Measurements from ENCODE around the gene LLGL1.

The LLGL1 gene

GRCh38 chr17:18229771-18230170, 4.3 kb downstream of the LLGL1 start:
- H3K9me3 ChIP-seq (ENCODE audit: control insufficient read depth, insufficient read depth, low read length), result no peaks in the 10 kb centered on the region
- no peaks in the 10 kb centered on the region for H3K27me3 ChIP-seq (ENCODE audit: control insufficient read depth, insufficient read depth, low read length)
- DNase-seq (ENCODE audit: low read depth, low spot score), result no peak
- WGBS (ENCODE audit: insufficient coverage, insufficient read length), result no CpG with 5 or more reads among the region's 7 CpGs
- H3K27ac ChIP-seq (ENCODE audit: low read length), result no peak overlapping the region
- no peak overlapping the region for H3K4me3 ChIP-seq (ENCODE audit: low read length)
- H3K4me1 ChIP-seq (ENCODE audit: control insufficient read depth, insufficient read depth, low read length), result 0 out of 2 replicates have a peak, but pooled peaks cover 1% of the 10 kb centered on the region
- H3K36me3 ChIP-seq (ENCODE audit: control insufficient read depth, insufficient read depth, low read length), result peaks cover 11% of the 10 kb centered on the region

- no peak overlapping the region for H3K4me3 ChIP-seq (ENCODE audit: low read length)
- no CpG with 5 or more reads among the region's 14 CpGs for WGBS (ENCODE audit: insufficient coverage, insufficient read length)
- H3K9me3 ChIP-seq (ENCODE audit: control insufficient read depth, insufficient read depth, low read length), result no peaks in the 10 kb centered on the region
- H3K36me3 ChIP-seq (ENCODE audit: control insufficient read depth, insufficient read depth, low read length), result peaks cover 18% of the 10 kb centered on the region
- no peaks in the 10 kb centered on the region for H3K27me3 ChIP-seq (ENCODE audit: control insufficient read depth, insufficient read depth, low read length)
- H3K27ac ChIP-seq (ENCODE audit: low read length), result no peak overlapping the region
- 0 out of 2 replicates have a peak, but pooled peaks cover 1% of the 10 kb centered on the region for H3K4me1 ChIP-seq (ENCODE audit: control insufficient read depth, insufficient read depth, low read length)
- DNase-seq (ENCODE audit: low read depth, low spot score), result no peak
Measured at GRCh38 chr17:18230288-18231141, 5.1 kb downstream of the LLGL1 start.

GRCh38 chr17:18231164-18231563, 5.7 kb downstream of the LLGL1 start:
- Histone ChIP-seq H3K27ac (ENCODE audit: low read length) (no peak overlapping the region), H3K4me3 (ENCODE audit: low read length) (no peak overlapping the region), H3K9me3 (ENCODE audit: control insufficient read depth, insufficient read depth, low read length) (no peaks in the 10 kb centered on the region), H3K36me3 (ENCODE audit: control insufficient read depth, insufficient read depth, low read length) (peaks cover 23% of the 10 kb centered on the region), H3K27me3 (ENCODE audit: control insufficient read depth, insufficient read depth, low read length) (no peaks in the 10 kb centered on the region), H3K4me1 (ENCODE audit: control insufficient read depth, insufficient read depth, low read length) (0 out of 2 replicates have a peak, but pooled peaks cover 1% of the 10 kb centered on the region)
- DNase-seq (ENCODE audit: low read depth, low spot score), result no peak
- no CpG with 5 or more reads among the region's 9 CpGs for WGBS (ENCODE audit: insufficient coverage, insufficient read length)

GRCh38 chr17:18233803-18234518, 8.5 kb downstream of the LLGL1 start:
- H3K4me3 ChIP-seq (ENCODE audit: low read length), result no peak overlapping the region
- no CpG with 5 or more reads among the region's 22 CpGs for WGBS (ENCODE audit: insufficient coverage, insufficient read length)
- H3K27ac ChIP-seq (ENCODE audit: low read length), result no peak overlapping the region
- H3K4me1 ChIP-seq (ENCODE audit: control insufficient read depth, insufficient read depth, low read length), result 0 out of 2 replicates have a peak, but pooled peaks cover 1% of the 10 kb centered on the region
- H3K27me3 ChIP-seq (ENCODE audit: control insufficient read depth, insufficient read depth, low read length), result no peaks in the 10 kb centered on the region
- DNase-seq (ENCODE audit: low read depth, low spot score), result no peak
- peaks cover 44% of the 10 kb centered on the region for H3K36me3 ChIP-seq (ENCODE audit: control insufficient read depth, insufficient read depth, low read length)
- no peaks in the 10 kb centered on the region for H3K9me3 ChIP-seq (ENCODE audit: control insufficient read depth, insufficient read depth, low read length)

- no CpG with 5 or more reads among the region's 22 CpGs for WGBS (ENCODE audit: insufficient coverage, insufficient read length)
- Histone ChIP-seq H3K4me1 (ENCODE audit: control insufficient read depth, insufficient read depth, low read length) (0 out of 2 replicates have a peak, but pooled peaks cover 1% of the 10 kb centered on the region), H3K36me3 (ENCODE audit: control insufficient read depth, insufficient read depth, low read length) (peaks cover 44% of the 10 kb centered on the region), H3K27ac (ENCODE audit: low read length) (no peak overlapping the region), H3K9me3 (ENCODE audit: control insufficient read depth, insufficient read depth, low read length) (no peaks in the 10 kb centered on the region), H3K4me3 (ENCODE audit: low read length) (no peak overlapping the region), H3K27me3 (ENCODE audit: control insufficient read depth, insufficient read depth, low read length) (no peaks in the 10 kb centered on the region)
- DNase-seq (ENCODE audit: low read depth, low spot score), result no peak
Measured at GRCh38 chr17:18234853-18235380, 9.5 kb downstream of the LLGL1 start.

- no peaks in the 10 kb centered on the region for H3K9me3 ChIP-seq (ENCODE audit: control insufficient read depth, insufficient read depth, low read length)
- H3K27ac ChIP-seq (ENCODE audit: low read length), result no peak overlapping the region
- H3K27me3 ChIP-seq (ENCODE audit: control insufficient read depth, insufficient read depth, low read length), result no peaks in the 10 kb centered on the region
- no peak overlapping the region for H3K4me3 ChIP-seq (ENCODE audit: low read length)
- H3K36me3 ChIP-seq (ENCODE audit: control insufficient read depth, insufficient read depth, low read length), result peaks cover 48% of the 10 kb centered on the region
- WGBS (ENCODE audit: insufficient coverage, insufficient read length), result no CpG with 5 or more reads among the region's 14 CpGs
- no peak for DNase-seq (ENCODE audit: low read depth, low spot score)
- 0 out of 2 replicates have a peak, but pooled peaks cover under 1% of the 10 kb centered on the region for H3K4me1 ChIP-seq (ENCODE audit: control insufficient read depth, insufficient read depth, low read length)
Measured at GRCh38 chr17:18235743-18236256, 10.4 kb downstream of the LLGL1 start.

- peaks cover 53% of the 10 kb centered on the region for H3K36me3 ChIP-seq (ENCODE audit: control insufficient read depth, insufficient read depth, low read length)
- no peak overlapping the region for H3K27ac ChIP-seq (ENCODE audit: low read length)
- H3K4me3 ChIP-seq (ENCODE audit: low read length), result no peak overlapping the region
- no peaks in the 10 kb centered on the region for H3K4me1 ChIP-seq (ENCODE audit: control insufficient read depth, insufficient read depth, low read length)
- no peaks in the 10 kb centered on the region for H3K9me3 ChIP-seq (ENCODE audit: control insufficient read depth, insufficient read depth, low read length)
- no CpG with 5 or more reads among the region's 18 CpGs for WGBS (ENCODE audit: insufficient coverage, insufficient read length)
- DNase-seq (ENCODE audit: low read depth, low spot score), result no peak
- H3K27me3 ChIP-seq (ENCODE audit: control insufficient read depth, insufficient read depth, low read length), result no peaks in the 10 kb centered on the region
Measured at GRCh38 chr17:18236494-18236893, 11.1 kb downstream of the LLGL1 start.

- Histone ChIP-seq H3K27me3 (ENCODE audit: control insufficient read depth, insufficient read depth, low read length) (no peaks in the 10 kb centered on the region), H3K36me3 (ENCODE audit: control insufficient read depth, insufficient read depth, low read length) (peaks cover 59% of the 10 kb centered on the region), H3K4me3 (ENCODE audit: low read length) (no peak overlapping the region), H3K4me1 (ENCODE audit: control insufficient read depth, insufficient read depth, low read length) (no peaks in the 10 kb centered on the region), H3K27ac (ENCODE audit: low read length) (no peak overlapping the region), H3K9me3 (ENCODE audit: control insufficient read depth, insufficient read depth, low read length) (no peaks in the 10 kb centered on the region)
- no CpG with 5 or more reads among the region's 20 CpGs for WGBS (ENCODE audit: insufficient coverage, insufficient read length)
- no peak for DNase-seq (ENCODE audit: low read depth, low spot score)
Measured at GRCh38 chr17:18237461-18237860, 12.0 kb downstream of the LLGL1 start.

- Histone ChIP-seq H3K4me3 (ENCODE audit: low read length) (no peak overlapping the region), H3K9me3 (ENCODE audit: control insufficient read depth, insufficient read depth, low read length) (no peaks in the 10 kb centered on the region), H3K4me1 (ENCODE audit: control insufficient read depth, insufficient read depth, low read length) (no peaks in the 10 kb centered on the region), H3K27ac (ENCODE audit: low read length) (no peak overlapping the region), H3K27me3 (ENCODE audit: control insufficient read depth, insufficient read depth, low read length) (no peaks in the 10 kb centered on the region), H3K36me3 (ENCODE audit: control insufficient read depth, insufficient read depth, low read length) (peaks cover 63% of the 10 kb centered on the region)
- WGBS (ENCODE audit: insufficient coverage, insufficient read length), result no CpG with 5 or more reads among the region's 18 CpGs
- no peak for DNase-seq (ENCODE audit: low read depth, low spot score)
Measured at GRCh38 chr17:18238299-18238698, 12.9 kb downstream of the LLGL1 start.

GRCh38 chr17:18240449-18240848, 15.0 kb downstream of the LLGL1 start:
- WGBS (ENCODE audit: insufficient coverage, insufficient read length), result no CpG with 5 or more reads among the region's 19 CpGs
- peaks cover 60% of the 10 kb centered on the region for H3K36me3 ChIP-seq (ENCODE audit: control insufficient read depth, insufficient read depth, low read length)
- H3K9me3 ChIP-seq (ENCODE audit: control insufficient read depth, insufficient read depth, low read length), result no peaks in the 10 kb centered on the region
- no peaks in the 10 kb centered on the region for H3K27me3 ChIP-seq (ENCODE audit: control insufficient read depth, insufficient read depth, low read length)
- H3K4me3 ChIP-seq (ENCODE audit: low read length), result no peak overlapping the region
- no peak overlapping the region for H3K27ac ChIP-seq (ENCODE audit: low read length)
- DNase-seq (ENCODE audit: low read depth, low spot score), result no peak
- no peaks in the 10 kb centered on the region for H3K4me1 ChIP-seq (ENCODE audit: control insufficient read depth, insufficient read depth, low read length)
